HEK293T (cell line): Measurements from ENCODE around the gene NUMB.
A peak's percentile ranks its signal among the peaks of the same experiment; 100 is the strongest.

Source experiments
- CTCF ChIA-PET: fragments of 350-600 bp; formaldehyde crosslinking; extraction: SDS; loops from one replicate; lab custom pipeline; 2021; ENCODE audit warnings: antibody characterized with exemption, inconsistent platforms; lab: Yijun Ruan, JAX
- POLR2A ChIA-PET: fragments of 350-600 bp; formaldehyde crosslinking; extraction: SDS; loops from one replicate; lab custom pipeline; 2020; ENCODE audit warnings: antibody characterized with exemption, inconsistent platforms; lab: Yijun Ruan, JAX
- DNase-seq: peaks from one replicate; pipeline ENCODE4 v3.0.0; 2012; ENCODE audit warnings: mixed read lengths; ENCODE audit errors: extremely low spot score
- ARNT ChIP-seq: fragments of 450-650 bp; IDR thresholded peaks from 2 replicates; pipeline ENCODE4 v1.6.1; 2017; ENCODE audit warnings: mild to moderate bottlenecking
- BHLHE40 ChIP-seq: fragments of 450-650 bp; IDR thresholded peaks from 2 replicates; pipeline ENCODE4 v1.6.1; 2016; ENCODE audit warnings: mild to moderate bottlenecking, moderate library complexity, borderline replicate concordance
- CTBP1 ChIP-seq: fragments of 450-650 bp; IDR thresholded peaks from 2 replicates; pipeline ENCODE4 v1.6.1; 2016; ENCODE audit warnings: borderline replicate concordance
- ELF4 ChIP-seq: fragments of 450-650 bp; IDR thresholded peaks from 2 replicates; pipeline ENCODE4 v1.6.1; 2017; ENCODE audit warnings: antibody characterized with exemption
- FOXA1 ChIP-seq: fragments of 450-650 bp; IDR thresholded peaks from 2 replicates; pipeline ENCODE4 v1.6.1; 2016; ENCODE audit warnings: mild to moderate bottlenecking
- FOXK2 ChIP-seq: fragments of 450-650 bp; IDR thresholded peaks from 2 replicates; pipeline ENCODE4 v1.6.1; 2016; ENCODE audit warnings: mild to moderate bottlenecking
- FOXM1 ChIP-seq: fragments of 450-650 bp; IDR thresholded peaks from 2 replicates; pipeline ENCODE4 v1.6.1; 2017; ENCODE audit warnings: mild to moderate bottlenecking, borderline replicate concordance
- HDGF ChIP-seq: fragments of 450-650 bp; IDR thresholded peaks from 2 replicates; pipeline ENCODE4 v1.6.1; 2017; ENCODE audit warnings: antibody characterized with exemption, borderline replicate concordance
- L3MBTL2 ChIP-seq: fragments of 450-650 bp; conservative IDR thresholded peaks from 2 replicates; pipeline ENCODE4 v1.6.1; 2016; ENCODE audit warnings: mild to moderate bottlenecking
- LEF1 ChIP-seq: fragments of 450-650 bp; IDR thresholded peaks from 2 replicates; pipeline ENCODE4 v1.6.1; 2017; ENCODE audit warnings: mild to moderate bottlenecking, borderline replicate concordance
- NFRKB ChIP-seq: fragments of 450-650 bp; IDR thresholded peaks from 2 replicates; pipeline ENCODE4 v1.6.1; 2016; ENCODE audit warnings: mild to moderate bottlenecking, moderate library complexity
- PKNOX1 ChIP-seq: fragments of 450-650 bp; IDR thresholded peaks from 2 replicates; pipeline ENCODE4 v1.6.1; 2016
- SP1 ChIP-seq: fragments of 450-650 bp; IDR thresholded peaks from 2 replicates; pipeline ENCODE4 v1.6.1; 2017
- SUZ12 ChIP-seq: fragments of 450-650 bp; IDR thresholded peaks from 2 replicates; pipeline ENCODE4 v1.6.1; 2016; ENCODE audit warnings: mild to moderate bottlenecking
- TARDBP ChIP-seq: fragments of 450-650 bp; IDR thresholded peaks from 2 replicates; pipeline ENCODE4 v1.6.1; 2016
- ZNF384 ChIP-seq: fragments of 450-650 bp; IDR thresholded peaks from 2 replicates; pipeline ENCODE4 v1.6.1; 2016

Gene NUMB

GRCh38 chr14:73458183-73458976, at the start of gene NUMB:
TSS of gene NUMB (minus strand) at chr14:73458546. CDS start at chr14:73355751, 102,795 bp downstream.
- TF ChIP-seq PKNOX1 (peak; percentile 100), BHLHE40 (no peak)
- peak; percentile 93 for DNase-seq
- POLR2A ChIA-PET = interaction anchor here (0.7 to 3.0 kb wide), 29 partner anchors 8 to 625 kb away, joined by 3 to 14 read pairs (median 4); partner anchors contain the start of genes ACOT2, RBM25, RIOX1 and ZFYVE1
- CTCF ChIA-PET = interaction anchor here (1.3 kb wide), 1 partner anchor 42 kb away, joined by 3 read pairs; no protein-coding TSS in a partner anchor

- ChIA-PET POLR2A (interaction anchor here (0.8 kb wide), 1 partner anchor 13 kb away, joined by 4 read pairs; the partner anchor contains the start of gene RIOX1), CTCF (interaction anchor here (0.9 to 1.0 kb wide), 2 partner anchors 8 to 130 kb away, joined by 3 read pairs; no protein-coding TSS in a partner anchor)
- TF ChIP-seq ARNT = no peak
- TF ChIP-seq FOXA1 = no peak
- TF ChIP-seq BHLHE40 = no peak
- no peak for TF ChIP-seq NFRKB
- TF ChIP-seq SUZ12 = no peak
- no peak for TF ChIP-seq FOXM1
- no peak for TF ChIP-seq ZNF384
- TF ChIP-seq TARDBP = no peak
- no peak for TF ChIP-seq PKNOX1
- no peak for TF ChIP-seq FOXK2
- TF ChIP-seq LEF1 = no peak
- TF ChIP-seq CTBP1 = no peak
- no peak for TF ChIP-seq SP1
- no peak for TF ChIP-seq HDGF
- no peak for TF ChIP-seq ELF4
- TF ChIP-seq L3MBTL2 = no peak
- DNase-seq = no peak
Observed at GRCh38 chr14:73503648-73504047, 45.3 kb upstream of the NUMB start.

GRCh38 chr14:73502017-73502619, 43.8 kb upstream of the NUMB start:
- ChIA-PET CTCF (no interaction called here), POLR2A (no interaction called here)
- DNase-seq = no peak
- TF ChIP-seq SP1 (no peak), FOXM1 (no peak), FOXK2 (no peak), HDGF (no peak), L3MBTL2 (no peak), ARNT (no peak), ZNF384 (no peak), SUZ12 (no peak), NFRKB (no peak), LEF1 (no peak), FOXA1 (no peak), ELF4 (no peak), CTBP1 (no peak), TARDBP (no peak), BHLHE40 (no peak), PKNOX1 (no peak)

- TF ChIP-seq SP1 (no peak), ARNT (no peak), ELF4 (no peak), FOXK2 (no peak), TARDBP (no peak), FOXA1 (no peak), LEF1 (no peak), PKNOX1 (no peak), ZNF384 (no peak), L3MBTL2 (no peak)
- no peak for DNase-seq
- ChIA-PET CTCF (interaction anchor here (0.7 to 1.8 kb wide), 4 partner anchors 8 to 472 kb away, joined by 3 to 6 read pairs (median 4); partner anchors contain the start of gene NUMB), POLR2A (interaction anchor here (1.8 to 2.2 kb wide), 2 partner anchors 10 to 69 kb away, joined by 5 to 10 read pairs; partner anchors contain the start of gene RIOX1)
Observed at GRCh38 chr14:73500360-73500759, 42.0 kb upstream of the NUMB start.

GRCh38 chr14:73494593-73494992, 36.2 kb upstream of the NUMB start:
- no peak for DNase-seq
- CTCF ChIA-PET = no interaction called here
- no peak for TF ChIP-seq PKNOX1
- no peak for TF ChIP-seq CTBP1
- TF ChIP-seq ARNT = no peak
- TF ChIP-seq SP1 = no peak
- no peak for TF ChIP-seq NFRKB
- no peak for TF ChIP-seq HDGF
- no peak for TF ChIP-seq FOXA1
- no peak for TF ChIP-seq TARDBP
- no peak for TF ChIP-seq ZNF384
- no peak for TF ChIP-seq SUZ12
- POLR2A ChIA-PET = no interaction called here
